NCI-H345 (cell line): ENCODE measurements around the gene AHI1.
"Not testable (repeated sequence)": the region's sequence is repeated elsewhere in the genome, so short reads cannot be mapped to it uniquely, and the experiment has no call there.

Experiments
- DNase-seq: peaks from one replicate; lab custom pipeline; 2025; lab: John Stamatoyannopoulos, UW

Gene AHI1

GRCh38 chr6:135261872-135262725 is 235.4 kb downstream of the AHI1 start:
- DNase-seq, result no peak

- no peak for DNase-seq
Measured at GRCh38 chr6:135260612-135261011, 236.9 kb downstream of the AHI1 start.

- DNase-seq, result no peak
Measured at GRCh38 chr6:135258970-135259369, 238.6 kb downstream of the AHI1 start.

GRCh38 chr6:135257631-135258405 is 239.7 kb downstream of the AHI1 start:
- DNase-seq, result no peak

- DNase-seq, result no peak
Measured at GRCh38 chr6:135256866-135257265, 240.7 kb downstream of the AHI1 start.

GRCh38 chr6:135254471-135254870 is 243.1 kb downstream of the AHI1 start:
- no peak for DNase-seq

- peak; percentile 89 for DNase-seq
Measured at GRCh38 chr6:135251498-135252441, 245.8 kb downstream of the AHI1 start.

- peak; percentile 52 for DNase-seq
Measured at GRCh38 chr6:135250751-135251497, 246.6 kb downstream of the AHI1 start.

GRCh38 chr6:135250234-135250633 is 247.3 kb downstream of the AHI1 start:
- no peak for DNase-seq

GRCh38 chr6:135246412-135247012 is 251.0 kb downstream of the AHI1 start:
- not testable (repeated sequence) for DNase-seq

- no peak for DNase-seq
Measured at GRCh38 chr6:135244805-135245204, 252.7 kb downstream of the AHI1 start.

- DNase-seq, result no peak
Measured at GRCh38 chr6:135243871-135244796, 253.4 kb downstream of the AHI1 start.

- no peak for DNase-seq
Measured at GRCh38 chr6:135240711-135241110, 256.8 kb downstream of the AHI1 start.

GRCh38 chr6:135236732-135237131 is 260.8 kb downstream of the AHI1 start:
- no peak for DNase-seq

GRCh38 chr6:135236319-135236718 is 261.2 kb downstream of the AHI1 start:
- DNase-seq, result no peak

GRCh38 chr6:135235716-135236115 is 261.8 kb downstream of the AHI1 start:
- DNase-seq, result no peak

GRCh38 chr6:135234492-135234780 is 263.1 kb downstream of the AHI1 start:
- no peak for DNase-seq

GRCh38 chr6:135233686-135234491 is 263.7 kb downstream of the AHI1 start:
- no peak for DNase-seq
